ENCODE results near the gene SP3.

- TF ChIP-seq CTCF (IDR thresholded peaks at IDR 0.05; ENCODE audit: low read depth, low read length, poor library complexity, severe bottlenecking) (no peak), EZH2phosphoT487 (IDR thresholded peaks at IDR 0.05; ENCODE audit: borderline replicate concordance, low read length) (no peak)
These were observed 28.3 kb upstream of the SP3 start for GRCh38 chr2:173993459-173993858.
